Activated T-helper 2 cell treated with anti-CD3 and anti-CD28 coated beads, Interferon-gamma antibody, Interleukin-2, Interleukin-4, amounts not matched to agents 10 μg/mL and 5 μg/mL and 100 μg/mL, durations not matched to agents 14 hours and 24 hours and 36 hours (primary cell): ENCODE measurements around the gene PAX5. TPM values are rescaled to one million over a fixed set of nuclear protein-coding genes. Genes with fewer than 3 reads are reported as not detected.

Experiments
- DNase-seq: peaks from one replicate; pipeline ENCODE4 v3.0.0; 2021; ENCODE audit warnings: low spot score
- H3K27ac Mint-ChIP-seq: one replicate; pipeline ENCODE4 v1.8.0; 2021; ENCODE audit warnings: mixed read lengths
- H3K27me3 Mint-ChIP-seq: one replicate; pipeline ENCODE4 v1.8.0; 2021; ENCODE audit warnings: low read depth, mixed read lengths
- H3K36me3 Mint-ChIP-seq: one replicate; pipeline ENCODE4 v1.8.0; 2021; ENCODE audit warnings: low read depth, mixed read lengths
- H3K4me1 Mint-ChIP-seq: one replicate; pipeline ENCODE4 v1.8.0; 2021; ENCODE audit warnings: low read depth, mixed read lengths
- H3K4me3 Mint-ChIP-seq: one replicate; pipeline ENCODE4 v1.8.0; 2021; ENCODE audit warnings: low read depth, mild to moderate bottlenecking, moderate library complexity, mixed read lengths
- H3K9me3 Mint-ChIP-seq: one replicate; pipeline ENCODE4 v1.8.0; 2021; ENCODE audit warnings: mixed read lengths
- intact Hi-C: fragments of 100-400 bp; cut with micrococcal nuclease; formaldehyde crosslinking; loops from one replicate; pipeline ENCODE4 v1.15.1; 2023
- total RNA-seq: library from RNA; stranded (reverse); gene quantifications from 2 replicates; pipeline ENCODE4 v1.2.3, GENCODE V29; 2022

Gene PAX5
- total RNA-seq, 1 donor from 2014 or later: 0.34 TPM

- intact Hi-C loops: no loop called here
- Mint-ChIP-seq H3K4me1 (no peaks in the 10 kb centered on the region), H3K36me3 (no peaks in the 10 kb centered on the region), H3K27me3 (peaks cover 8% of the 10 kb centered on the region), H3K9me3 (no peaks in the 10 kb centered on the region), H3K27ac (no peak overlapping the region), H3K4me3 (no peak overlapping the region)
- no peak for DNase-seq
Observed at GRCh38 chr9:36935768-36936497, 98.1 kb downstream of the PAX5 start.

GRCh38 chr9:36935332-36935731 is 98.7 kb downstream of the PAX5 start:
- Mint-ChIP-seq H3K27me3 (peaks cover 8% of the 10 kb centered on the region), H3K4me3 (no peak overlapping the region), H3K36me3 (no peaks in the 10 kb centered on the region), H3K27ac (no peak overlapping the region), H3K9me3 (no peaks in the 10 kb centered on the region), H3K4me1 (no peaks in the 10 kb centered on the region)
- intact Hi-C loops: no loop called here
- no peak for DNase-seq

GRCh38 chr9:36934478-36935065 is 99.5 kb downstream of the PAX5 start:
- no peaks in the 10 kb centered on the region for H3K36me3 Mint-ChIP-seq
- intact Hi-C loops: no loop called here
- H3K4me1 Mint-ChIP-seq: peaks cover 3% of the 10 kb centered on the region
- H3K27ac Mint-ChIP-seq: no peak overlapping the region
- H3K4me3 Mint-ChIP-seq: no peak overlapping the region
- no peak for DNase-seq
- peaks cover 7% of the 10 kb centered on the region for H3K27me3 Mint-ChIP-seq
- no peaks in the 10 kb centered on the region for H3K9me3 Mint-ChIP-seq

GRCh38 chr9:36933676-36934215 is 100.3 kb downstream of the PAX5 start:
- DNase-seq: no peak
- Mint-ChIP-seq H3K36me3 (no peaks in the 10 kb centered on the region), H3K27ac (no peak overlapping the region), H3K4me3 (no peak overlapping the region), H3K27me3 (peaks cover 4% of the 10 kb centered on the region), H3K4me1 (peaks cover 11% of the 10 kb centered on the region), H3K9me3 (no peaks in the 10 kb centered on the region)
- intact Hi-C loops: no loop called here

- intact Hi-C loops: no loop called here
- no peaks in the 10 kb centered on the region for H3K27me3 Mint-ChIP-seq
- no peaks in the 10 kb centered on the region for H3K9me3 Mint-ChIP-seq
- no peak overlapping the region for H3K27ac Mint-ChIP-seq
- peaks cover 19% of the 10 kb centered on the region for H3K4me1 Mint-ChIP-seq
- no peak for DNase-seq
- H3K4me3 Mint-ChIP-seq: no peak overlapping the region
- no peaks in the 10 kb centered on the region for H3K36me3 Mint-ChIP-seq
Observed at GRCh38 chr9:36932198-36932597, 101.9 kb downstream of the PAX5 start.

GRCh38 chr9:36930941-36931340 is 103.1 kb downstream of the PAX5 start:
- peaks cover 19% of the 10 kb centered on the region for H3K4me1 Mint-ChIP-seq
- intact Hi-C loops: no loop called here
- no peak overlapping the region for H3K4me3 Mint-ChIP-seq
- no peaks in the 10 kb centered on the region for H3K9me3 Mint-ChIP-seq
- H3K27ac Mint-ChIP-seq: no peak overlapping the region
- H3K27me3 Mint-ChIP-seq: no peaks in the 10 kb centered on the region
- DNase-seq: no peak
- no peaks in the 10 kb centered on the region for H3K36me3 Mint-ChIP-seq

- DNase-seq: no peak
- Mint-ChIP-seq H3K9me3 (no peaks in the 10 kb centered on the region), H3K4me3 (no peak overlapping the region), H3K27ac (no peak overlapping the region), H3K4me1 (peaks cover 24% of the 10 kb centered on the region), H3K36me3 (no peaks in the 10 kb centered on the region), H3K27me3 (no peaks in the 10 kb centered on the region)
- intact Hi-C loops: loop anchor here (2.0 to 10.0 kb wide), 2 partner anchors 25 to 55 kb away; no protein-coding TSS in a partner anchor
Observed at GRCh38 chr9:36929350-36929675, 104.8 kb downstream of the PAX5 start.

- H3K4me3 Mint-ChIP-seq: peak overlapping the region; percentile 38
- H3K4me1 Mint-ChIP-seq: peaks cover 27% of the 10 kb centered on the region
- intact Hi-C loops: loop anchor here (2.0 to 10.0 kb wide), 2 partner anchors 24 to 54 kb away; no protein-coding TSS in a partner anchor
- no peaks in the 10 kb centered on the region for H3K27me3 Mint-ChIP-seq
- no peaks in the 10 kb centered on the region for H3K9me3 Mint-ChIP-seq
- no peaks in the 10 kb centered on the region for H3K36me3 Mint-ChIP-seq
- H3K27ac Mint-ChIP-seq: peak overlapping the region; percentile 92
- DNase-seq: no peak
Observed at GRCh38 chr9:36928670-36929349, 105.3 kb downstream of the PAX5 start.

- Mint-ChIP-seq H3K9me3 (no peaks in the 10 kb centered on the region), H3K4me1 (peaks cover 33% of the 10 kb centered on the region), H3K36me3 (no peaks in the 10 kb centered on the region), H3K27me3 (no peaks in the 10 kb centered on the region), H3K27ac (peak overlapping the region; percentile 19), H3K4me3 (no peak overlapping the region)
- intact Hi-C loops: loop anchor here (2.0 to 10.0 kb wide), 2 partner anchors 23 to 53 kb away; no protein-coding TSS in a partner anchor
- DNase-seq: no peak
Observed at GRCh38 chr9:36928210-36928609, 105.9 kb downstream of the PAX5 start.

GRCh38 chr9:36924757-36925432 is 109.2 kb downstream of the PAX5 start:
- intact Hi-C loops: loop anchor here (10.0 kb wide), 1 partner anchor 50 kb away; no protein-coding TSS in a partner anchor
- DNase-seq: no peak
- Mint-ChIP-seq H3K4me3 (no peak overlapping the region), H3K27me3 (no peaks in the 10 kb centered on the region), H3K4me1 (peaks cover 37% of the 10 kb centered on the region), H3K27ac (no peak overlapping the region), H3K36me3 (no peaks in the 10 kb centered on the region), H3K9me3 (no peaks in the 10 kb centered on the region)

GRCh38 chr9:36924071-36924470 is 110.0 kb downstream of the PAX5 start:
- intact Hi-C loops: loop anchor here (10.0 kb wide), 1 partner anchor 49 kb away; no protein-coding TSS in a partner anchor
- Mint-ChIP-seq H3K4me3 (no peak overlapping the region), H3K27ac (no peak overlapping the region), H3K9me3 (no peaks in the 10 kb centered on the region), H3K36me3 (no peaks in the 10 kb centered on the region), H3K4me1 (peaks cover 29% of the 10 kb centered on the region), H3K27me3 (no peaks in the 10 kb centered on the region)
- no peak for DNase-seq

- peaks cover 20% of the 10 kb centered on the region for H3K4me1 Mint-ChIP-seq
- no peak overlapping the region for H3K27ac Mint-ChIP-seq
- intact Hi-C loops: loop anchor here (10.0 kb wide), 1 partner anchor 48 kb away; no protein-coding TSS in a partner anchor
- H3K36me3 Mint-ChIP-seq: no peaks in the 10 kb centered on the region
- no peak for DNase-seq
- H3K27me3 Mint-ChIP-seq: no peaks in the 10 kb centered on the region
- no peak overlapping the region for H3K4me3 Mint-ChIP-seq
- no peaks in the 10 kb centered on the region for H3K9me3 Mint-ChIP-seq
Observed at GRCh38 chr9:36923025-36923625, 110.9 kb downstream of the PAX5 start.
